Loucy (cell line): ENCODE data around the gene GRK2.

ENCODE experiments used
- H2AFZ ChIP-seq: fragments of 200-600 bp; sonication (generic); 2 replicates; pipeline ENCODE4 v1.6.0; 2016; ENCODE audit warnings: antibody characterized with exemption, mild to moderate bottlenecking, low read length, moderate library complexity
- H3F3A ChIP-seq: fragments of 200-600 bp; 2 replicates; pipeline ENCODE4 v1.6.0; 2016; ENCODE audit warnings: antibody characterized with exemption, low read depth, mild to moderate bottlenecking
- H3K27me3 ChIP-seq: fragments of 200-600 bp; sonication (generic); 2 replicates; pipeline ENCODE4 v1.6.1; 2014; ENCODE audit warnings: low read length, mild to moderate bottlenecking; ENCODE audit not compliant: insufficient read depth, poor library complexity, severe bottlenecking
- H3K36me3 ChIP-seq: fragments of 200-600 bp; sonication (generic); 2 replicates; pipeline ENCODE4 v1.6.1; 2016; ENCODE audit warnings: low read length; ENCODE audit not compliant: insufficient read depth
- H3K4me1 ChIP-seq: fragments of 200-600 bp; sonication (generic); 2 replicates; pipeline ENCODE4 v1.5.1; 2014; ENCODE audit warnings: low read length, mild to moderate bottlenecking; ENCODE audit not compliant: insufficient read depth, poor library complexity, severe bottlenecking
- H3K4me2 ChIP-seq: fragments of 200-600 bp; sonication (generic); 2 replicates; pipeline ENCODE4 v1.6.0; 2014; ENCODE audit warnings: antibody characterized with exemption, low read length, low read depth, mild to moderate bottlenecking; ENCODE audit not compliant: poor library complexity, severe bottlenecking
- H3K4me3 ChIP-seq: fragments of 200-600 bp; sonication (generic); 2 replicates; pipeline ENCODE4 v1.5.1; 2014; ENCODE audit warnings: low read length, mild to moderate bottlenecking, mixed read lengths; ENCODE audit not compliant: poor library complexity, severe bottlenecking
- H3K79me2 ChIP-seq: fragments of 200-600 bp; sonication (generic); 2 replicates; pipeline ENCODE4 v1.6.1; 2014; ENCODE audit warnings: low read length; ENCODE audit not compliant: insufficient read depth
- H3K9ac ChIP-seq: fragments of 200-600 bp; sonication (generic); 2 replicates; pipeline ENCODE4 v1.6.0; 2014; ENCODE audit warnings: mild to moderate bottlenecking, low read depth, low read length, moderate library complexity; ENCODE audit not compliant: poor library complexity, severe bottlenecking
- H3K9me2 ChIP-seq: fragments of 200-600 bp; sonication (generic); replicated peaks from 2 replicates; pipeline ENCODE4 v1.6.1; 2016; ENCODE audit warnings: low read depth, low read length, mixed read lengths
- H3K9me3 ChIP-seq: fragments of 200-600 bp; sonication (generic); 2 replicates; pipeline ENCODE4 v1.6.1; 2014; ENCODE audit warnings: mild to moderate bottlenecking, antibody characterized with exemption, low read length, low read depth; ENCODE audit not compliant: insufficient read depth
- H4K20me1 ChIP-seq: fragments of 200-600 bp; sonication (generic); 2 replicates; pipeline ENCODE4 v1.6.0; 2014; ENCODE audit warnings: antibody characterized with exemption, low read length, mild to moderate bottlenecking; ENCODE audit not compliant: insufficient read depth, poor library complexity, severe bottlenecking
- CTCF ChIP-seq: fragments of 200-600 bp; sonication (generic); conservative IDR thresholded peaks from 2 replicates; pipeline ENCODE4 v1.5.1; 2014; ENCODE audit warnings: mild to moderate bottlenecking, antibody characterized with exemption, low read length
- EZH2phosphoT487 ChIP-seq: fragments of 200-600 bp; IDR thresholded peaks from 2 replicates; pipeline ENCODE4 v1.6.1; 2018; ENCODE audit warnings: antibody characterized with exemption, mild to moderate bottlenecking, moderate library complexity, borderline replicate concordance

Gene GRK2

DNA sequence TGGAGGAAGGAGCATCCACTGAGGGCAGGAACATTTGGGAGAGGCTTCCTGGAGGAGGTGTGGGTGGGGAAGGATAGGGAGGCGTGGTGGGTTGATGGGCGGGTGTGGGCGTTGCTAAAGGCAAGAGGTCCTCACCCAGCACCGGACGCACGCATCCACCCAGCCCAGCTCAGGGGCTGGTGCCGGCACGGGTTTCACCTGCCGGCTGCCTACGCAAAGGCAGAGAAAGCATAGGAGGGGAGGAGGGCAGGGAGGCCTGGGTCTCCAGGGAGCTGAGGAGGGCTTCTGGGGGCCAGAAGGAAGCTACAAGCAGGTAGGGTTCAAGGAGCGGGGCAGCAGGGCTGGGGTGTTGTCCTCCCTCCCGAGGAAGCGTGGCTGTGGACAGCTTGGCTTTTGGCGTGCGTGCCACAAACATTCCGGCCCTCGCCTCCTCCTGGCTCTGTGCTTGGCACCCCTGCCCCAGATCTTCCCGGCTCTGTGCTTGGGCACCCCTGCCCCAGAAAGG is 44.8 kb downstream of the GRK2 start:
- Histone ChIP-seq H3K36me3 (no peaks in the 10 kb centered on the region), H2AFZ (no peak overlapping the region)

GRCh38 chr11:67311556-67312082 is 45.3 kb downstream of the GRK2 start:
- no peak overlapping the region for H3K4me3 ChIP-seq
- no peaks in the 10 kb centered on the region for H3K9me3 ChIP-seq
- no peak overlapping the region for H3K9ac ChIP-seq
- no peaks in the 10 kb centered on the region for H3K79me2 ChIP-seq
- H3K4me1 ChIP-seq, result peaks cover 10% of the 10 kb centered on the region
- H4K20me1 ChIP-seq, result no peaks in the 10 kb centered on the region
- no peaks in the 10 kb centered on the region for H3K27me3 ChIP-seq
- no peaks in the 10 kb centered on the region for H3K36me3 ChIP-seq
- no peak overlapping the region for H3K4me2 ChIP-seq
- no peak overlapping the region for H2AFZ ChIP-seq
- H3F3A ChIP-seq, result no peaks in the 10 kb centered on the region
- no peaks in the 10 kb centered on the region for H3K9me2 ChIP-seq
- TF ChIP-seq EZH2phosphoT487 (no peak), CTCF (no peak)

More for the DNA sequence above, 44.8 kb downstream of the GRK2 start:
- H3K79me2 ChIP-seq, result no peaks in the 10 kb centered on the region
- H3K9me2 ChIP-seq, result no peaks in the 10 kb centered on the region
- H3K4me2 ChIP-seq, result no peak overlapping the region
- H3K9ac ChIP-seq, result no peak overlapping the region
- TF ChIP-seq EZH2phosphoT487, result no peak
- TF ChIP-seq CTCF, result no peak
- H3K27me3 ChIP-seq, result no peaks in the 10 kb centered on the region
- no peaks in the 10 kb centered on the region for H3K9me3 ChIP-seq
- no peaks in the 10 kb centered on the region for H3F3A ChIP-seq
- no peak overlapping the region for H3K4me3 ChIP-seq
- no peaks in the 10 kb centered on the region for H4K20me1 ChIP-seq
- peaks cover 10% of the 10 kb centered on the region for H3K4me1 ChIP-seq

DNA sequence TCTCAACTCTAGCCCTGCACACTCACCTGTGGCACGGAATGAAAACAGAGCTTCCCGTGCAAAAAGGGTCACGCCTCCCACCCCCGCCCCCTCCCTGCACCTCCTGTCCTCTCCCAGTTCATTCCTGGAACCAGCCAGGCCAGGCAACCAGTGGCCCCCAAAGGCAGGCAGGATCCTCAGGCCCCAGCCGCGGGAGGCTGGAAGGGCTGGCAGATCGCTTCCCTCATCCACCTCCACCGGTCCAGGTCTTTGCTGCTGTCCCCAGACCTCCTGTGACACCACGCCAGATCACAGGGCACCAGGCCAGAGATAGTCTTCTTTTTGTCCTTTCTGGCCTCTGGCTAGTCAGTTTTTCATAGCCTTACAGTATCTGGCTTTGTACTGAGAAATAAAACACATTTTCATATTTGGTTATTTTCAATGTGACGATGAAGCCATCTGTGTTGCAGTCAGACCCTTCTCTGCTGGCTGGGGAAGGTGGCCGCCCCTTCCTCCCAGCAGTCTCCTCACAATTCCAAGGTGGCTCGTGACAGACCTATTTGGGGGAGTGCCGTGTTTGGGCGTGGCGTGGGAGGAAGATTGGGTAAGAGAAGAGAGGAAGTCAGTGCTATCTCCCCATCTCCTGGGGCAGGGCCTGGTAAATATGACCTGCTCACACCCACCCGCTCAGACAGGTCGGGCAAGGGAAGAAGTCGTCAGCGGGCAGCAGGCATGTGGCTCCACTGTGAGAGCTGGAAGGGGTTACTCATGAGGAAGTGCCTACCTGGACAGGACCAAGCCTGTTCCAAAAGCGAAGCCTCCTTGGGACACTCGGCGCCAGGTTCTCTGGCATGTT is 46.1 kb downstream of the GRK2 start:
- H3K9me3 ChIP-seq, result no peaks in the 10 kb centered on the region
- H3K4me3 ChIP-seq, result no peak overlapping the region
- H3K79me2 ChIP-seq, result no peaks in the 10 kb centered on the region
- no peaks in the 10 kb centered on the region for H3F3A ChIP-seq
- H3K36me3 ChIP-seq, result no peaks in the 10 kb centered on the region
- no peaks in the 10 kb centered on the region for H4K20me1 ChIP-seq
- H3K9ac ChIP-seq, result no peak overlapping the region
- TF ChIP-seq EZH2phosphoT487 (no peak), CTCF (no peak)
- H3K27me3 ChIP-seq, result no peaks in the 10 kb centered on the region
- H3K4me1 ChIP-seq, result peaks cover 10% of the 10 kb centered on the region
- H3K9me2 ChIP-seq, result no peaks in the 10 kb centered on the region
- no peak overlapping the region for H2AFZ ChIP-seq
- no peak overlapping the region for H3K4me2 ChIP-seq
